Measurements from ENCODE around the gene OTULINL.

Gene OTULINL

DNA sequence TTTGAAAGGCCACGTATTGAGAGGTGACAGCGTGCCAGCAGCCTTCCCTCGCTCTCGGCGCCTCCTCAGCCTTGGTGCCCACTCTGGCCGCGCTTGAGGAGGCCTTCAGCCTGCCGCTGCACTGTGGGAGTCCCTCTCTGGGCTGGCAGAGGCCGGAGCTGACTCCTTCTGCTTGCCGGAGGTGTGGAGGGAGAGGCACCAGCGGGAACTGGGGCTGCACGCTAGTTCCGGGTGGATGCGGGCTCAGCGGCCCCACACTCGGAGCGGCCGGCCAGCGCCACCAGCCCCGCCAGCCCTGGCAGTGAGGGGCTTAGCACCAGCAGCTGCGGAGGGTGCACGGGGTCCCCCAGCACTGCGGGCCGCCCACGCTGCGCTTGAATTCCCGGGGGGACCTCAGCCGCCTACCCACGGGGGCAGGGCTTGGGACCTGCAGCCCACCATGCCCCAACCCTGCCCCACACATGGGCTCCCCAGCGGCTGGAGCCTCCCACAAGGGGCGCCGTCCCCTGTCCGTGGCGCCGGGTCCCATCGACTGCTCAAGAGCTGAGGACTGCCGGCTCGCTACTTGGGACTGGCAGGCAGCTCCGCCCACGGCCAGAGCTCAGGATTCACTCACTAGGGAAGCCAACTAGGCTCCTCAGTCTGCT, 4.4 kb upstream of the OTULINL start:
- DNase-seq (ENCODE audit: low read depth), result no peak

DNA sequence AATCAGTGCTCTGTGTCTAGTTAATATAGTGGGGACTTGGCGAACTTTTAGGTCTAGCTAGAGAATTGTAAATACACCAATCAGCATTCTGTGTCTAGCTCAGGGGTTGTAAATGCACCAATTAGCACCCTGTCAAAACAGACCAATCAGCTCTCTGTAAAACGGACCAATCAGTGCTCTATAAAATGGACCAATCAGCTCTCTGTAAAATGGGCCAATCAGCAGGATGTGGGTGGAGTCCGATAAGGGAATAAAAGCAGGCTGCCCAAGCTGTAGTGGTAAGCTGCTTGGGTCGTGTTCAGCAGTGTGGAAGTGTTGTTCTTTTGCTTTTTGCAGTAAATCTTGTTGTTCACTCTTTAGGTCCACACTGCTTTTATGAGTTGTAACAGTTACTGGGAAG, 3.6 kb upstream of the OTULINL start:
- DNase-seq (ENCODE audit: low read depth), result no peak

GRCh38 chr5:14579246-14579645, 2.3 kb upstream of the OTULINL start:
- no peak for DNase-seq (ENCODE audit: low read depth)

DNA sequence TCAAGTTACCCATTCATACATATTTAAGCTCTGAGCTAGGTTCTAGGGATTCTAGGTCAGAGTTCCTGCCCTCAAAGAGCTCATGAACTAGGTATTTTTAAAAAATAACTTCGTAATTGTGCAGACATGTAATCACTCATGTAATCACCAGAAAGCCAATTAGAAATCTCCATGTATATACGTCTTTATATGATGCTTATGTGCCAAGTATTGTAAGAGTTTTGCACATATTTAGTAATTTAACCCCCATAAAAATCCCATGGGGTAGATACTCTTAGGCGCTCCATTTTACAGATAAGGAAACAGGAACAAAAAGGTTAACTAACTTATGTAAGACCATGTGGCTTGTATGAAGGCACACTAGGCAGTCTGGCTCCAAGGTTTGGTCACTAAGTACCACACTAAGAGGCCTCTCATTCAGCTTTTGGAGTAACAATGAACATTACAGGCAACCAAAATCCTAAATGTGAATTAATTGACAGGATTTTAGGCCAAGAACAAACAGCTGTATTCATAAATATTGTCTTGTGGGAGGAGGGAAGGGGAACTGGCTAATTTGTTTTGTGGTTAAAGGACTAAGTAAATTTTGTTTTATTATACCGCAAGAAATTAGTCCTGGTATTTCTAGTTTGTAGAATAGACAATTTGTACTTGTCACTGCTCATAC, 1.7 kb upstream of the OTULINL start:
- no peak for DNase-seq (ENCODE audit: low read depth)

DNA sequence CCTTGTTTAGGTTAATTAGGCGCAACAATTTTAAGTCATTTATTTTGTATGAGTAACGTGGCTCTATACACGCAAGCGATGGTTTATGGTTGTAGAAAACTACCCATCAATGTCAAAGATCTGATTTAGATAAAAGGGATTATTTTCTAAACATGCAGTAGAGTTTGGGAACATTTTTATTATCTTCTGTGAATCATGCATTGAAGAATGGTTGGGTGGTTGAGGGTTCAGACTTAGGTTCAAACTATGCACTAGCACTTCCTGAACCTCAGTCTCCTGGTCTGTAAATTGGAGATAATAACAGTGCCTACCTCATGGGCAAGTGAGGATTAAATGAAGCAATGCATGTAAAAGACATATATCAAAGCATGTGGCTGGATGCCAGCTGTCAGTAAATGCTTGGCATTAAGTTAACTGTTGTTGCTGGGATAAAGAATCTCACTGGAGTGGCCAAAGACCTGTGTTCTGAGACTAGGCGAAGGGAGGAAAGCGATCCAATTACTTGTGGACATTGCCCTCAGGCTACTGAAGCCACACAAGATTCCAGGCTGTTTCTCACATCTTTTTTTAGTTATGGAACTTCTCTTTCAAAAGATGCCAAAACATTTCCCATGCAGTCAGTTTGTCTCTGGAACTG, 1.1 kb upstream of the OTULINL start:
- no peak for DNase-seq (ENCODE audit: low read depth)

- DNase-seq (ENCODE audit: low read depth), result peak; percentile 78
Observed at GRCh38 chr5:14581891-14582796, 552 bp downstream of the OTULINL start.

DNA sequence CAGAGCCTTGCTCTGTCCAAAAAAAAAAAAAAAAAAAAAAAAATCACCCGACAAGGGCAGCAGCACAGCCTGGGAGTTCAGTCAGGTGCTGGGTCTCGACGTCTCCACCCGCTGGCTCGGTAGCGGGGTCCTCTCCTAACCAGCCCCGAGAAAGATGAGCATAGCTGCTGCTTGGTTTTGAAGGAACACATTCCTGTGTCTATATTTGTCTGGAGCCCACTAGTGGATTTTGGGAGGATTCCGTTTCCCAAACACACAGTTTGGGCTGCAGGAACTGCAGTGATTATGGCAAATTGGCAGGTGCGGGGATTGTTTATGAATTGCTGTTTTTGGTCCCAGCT, 1.2 kb downstream of the OTULINL start:
- DNase-seq (ENCODE audit: low read depth), result no peak

DNA sequence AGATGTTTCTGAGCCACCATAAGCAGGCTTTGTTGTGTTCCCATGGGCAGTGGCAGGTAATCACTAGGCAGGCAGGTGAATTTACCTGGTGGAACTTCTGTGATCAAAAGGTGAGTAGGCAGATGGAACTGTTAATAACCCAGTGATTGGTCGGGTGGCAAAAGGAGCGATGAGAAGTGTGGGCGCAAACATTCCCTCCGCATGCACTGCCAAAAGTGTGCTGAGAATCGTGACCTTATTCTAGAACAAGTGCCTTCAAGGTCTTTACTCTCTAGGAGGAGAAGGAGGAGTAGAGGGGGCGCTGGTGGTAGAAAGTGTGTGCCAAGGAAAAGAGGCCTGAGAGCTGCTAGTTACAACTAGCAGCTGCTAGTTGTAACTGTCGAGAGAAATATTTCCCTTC, 3.3 kb downstream of the OTULINL start:
- DNase-seq (ENCODE audit: low read depth), result no peak

GRCh38 chr5:14587150-14587549, 5.6 kb downstream of the OTULINL start:
- no peak for DNase-seq (ENCODE audit: low read depth)

GRCh38 chr5:14588145-14588544, 6.6 kb downstream of the OTULINL start:
- DNase-seq (ENCODE audit: low read depth), result no peak

DNA sequence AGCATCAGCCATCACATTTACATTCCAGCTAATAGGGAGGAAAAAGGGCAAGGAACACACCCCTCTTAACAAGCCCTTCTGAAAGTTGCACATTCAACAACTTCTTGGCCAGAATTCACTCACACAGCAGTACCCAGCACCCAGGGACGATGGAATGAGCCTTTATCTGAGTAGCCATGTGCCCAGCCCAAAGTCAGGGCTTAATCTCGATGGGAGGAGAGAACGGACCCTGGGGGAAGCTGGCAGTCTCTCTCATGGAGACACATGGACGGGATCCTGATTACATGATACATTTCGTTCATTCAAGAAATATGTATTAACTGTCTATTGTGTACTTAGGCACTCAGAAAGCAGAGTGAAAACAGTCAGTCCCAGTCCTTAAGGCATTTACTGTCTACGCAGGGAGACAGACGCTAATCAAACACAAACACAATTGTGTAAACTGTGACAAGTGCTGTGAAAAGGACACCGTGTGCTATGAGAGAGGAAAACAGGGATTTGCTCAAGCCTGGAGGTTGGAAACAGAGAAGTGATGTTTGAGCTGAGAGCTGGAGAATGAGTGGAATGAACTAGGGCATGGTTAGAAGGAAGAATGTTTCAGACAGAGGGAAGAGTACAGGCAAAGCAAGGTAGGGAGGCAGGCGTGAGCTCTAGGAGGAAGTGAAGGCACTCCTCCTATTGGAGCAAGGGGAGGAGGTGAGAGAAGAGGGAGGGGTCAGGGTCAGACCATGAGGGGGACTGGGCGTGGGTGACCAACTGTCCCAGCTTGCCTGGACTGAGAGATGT, 7.4 kb downstream of the OTULINL start:
- DNase-seq (ENCODE audit: low read depth), result no peak

DNA sequence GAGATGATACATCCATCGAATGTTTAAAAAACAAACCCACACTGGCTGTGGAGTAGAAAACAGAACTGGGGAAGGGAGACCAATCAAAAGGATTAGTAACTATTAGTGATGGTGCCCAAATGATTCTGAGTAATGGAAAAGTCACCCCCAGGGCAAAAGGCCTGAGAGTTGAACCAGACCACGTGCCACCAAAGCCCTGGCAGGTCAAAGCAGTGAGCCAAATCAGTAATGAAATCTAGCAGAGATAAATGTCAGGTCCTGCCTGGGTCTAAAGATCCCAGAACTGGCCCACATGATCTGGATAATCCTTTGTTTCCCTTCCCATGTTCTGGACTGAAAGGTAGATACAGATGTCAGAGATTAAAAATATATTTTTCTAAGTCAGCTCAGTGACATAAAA, 9.4 kb downstream of the OTULINL start:
- no peak for DNase-seq (ENCODE audit: low read depth)

GRCh38 chr5:14591548-14591947, 10.0 kb downstream of the OTULINL start:
- no peak for DNase-seq (ENCODE audit: low read depth)

- DNase-seq (ENCODE audit: low read depth), result no peak
Observed at GRCh38 chr5:14593326-14594021, 11.9 kb downstream of the OTULINL start.

DNA sequence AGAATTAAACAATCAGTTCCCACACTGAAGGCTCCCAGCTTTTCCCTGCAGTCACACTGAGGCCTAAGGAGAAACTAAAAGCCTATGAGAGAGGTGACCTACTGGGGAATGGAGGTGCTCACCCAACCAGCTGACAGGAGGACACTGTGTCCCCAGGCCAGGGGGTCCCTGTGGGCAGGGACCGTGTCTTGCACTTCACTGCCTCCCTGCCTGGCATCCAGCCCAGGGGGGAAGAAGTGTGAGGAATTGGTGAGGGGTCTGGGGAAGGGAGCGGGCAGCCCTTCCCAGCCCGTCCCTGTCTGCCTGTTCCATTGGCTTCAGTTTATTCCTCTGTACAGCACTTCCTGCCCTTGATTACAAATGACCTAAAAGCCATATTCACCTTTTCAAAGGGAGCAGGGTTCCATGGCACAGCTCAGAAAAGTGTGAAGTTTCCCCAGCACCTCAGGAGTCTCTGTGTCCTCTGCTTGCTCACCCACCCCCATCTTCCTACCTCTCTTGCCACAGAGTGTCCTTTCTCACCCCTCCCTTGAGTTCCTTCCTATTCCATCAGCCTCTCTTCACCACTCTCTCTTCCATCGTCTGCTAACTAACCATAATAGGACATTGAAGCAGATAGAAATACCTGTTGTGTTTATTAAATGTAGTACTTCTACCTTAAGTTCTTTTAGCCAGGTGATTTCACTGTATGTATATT, 12.9 kb downstream of the OTULINL start:
- DNase-seq (ENCODE audit: low read depth), result no peak

- no peak for DNase-seq (ENCODE audit: low read depth)
Observed at GRCh38 chr5:14595189-14595588, 13.6 kb downstream of the OTULINL start.

DNA sequence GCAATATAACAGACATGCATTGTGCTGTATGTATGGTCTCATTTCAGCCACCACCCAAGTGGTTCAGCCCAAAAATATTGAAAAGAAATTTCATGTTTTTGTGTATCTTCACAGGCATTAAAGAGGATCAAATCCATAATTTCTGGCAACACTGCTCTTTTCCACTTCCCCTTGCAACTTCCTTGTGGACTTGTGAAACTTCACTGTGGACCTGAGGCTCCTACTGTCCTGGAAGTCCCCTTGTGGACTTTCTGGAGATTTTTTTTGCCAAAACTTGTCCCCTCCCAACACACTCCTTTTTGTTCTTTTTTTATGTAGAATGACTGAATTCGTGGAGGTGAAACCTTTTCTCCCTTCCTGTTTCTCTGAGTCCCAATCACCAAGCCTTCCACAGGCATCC, 14.3 kb downstream of the OTULINL start:
- DNase-seq (ENCODE audit: low read depth), result no peak

DNA sequence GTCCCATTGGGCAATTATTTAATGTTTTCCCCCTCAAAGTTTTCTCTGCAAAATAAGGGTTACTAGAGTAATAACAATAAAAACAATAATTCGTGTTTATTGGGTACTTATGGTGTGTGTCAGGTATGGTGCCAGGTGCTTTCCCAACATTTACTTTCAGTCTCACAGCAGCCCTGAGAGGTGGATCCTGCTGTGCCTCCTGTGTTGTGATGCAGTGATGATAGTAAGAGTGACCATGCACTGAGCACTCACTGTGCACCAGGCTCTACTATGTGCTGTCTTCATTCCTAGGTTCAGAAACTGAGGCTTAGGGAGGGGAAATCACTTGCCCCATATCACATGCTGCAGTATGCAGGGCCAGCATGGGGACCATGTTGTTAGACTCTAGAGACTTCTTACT, 15.5 kb downstream of the OTULINL start:
- DNase-seq (ENCODE audit: low read depth), result no peak

DNA sequence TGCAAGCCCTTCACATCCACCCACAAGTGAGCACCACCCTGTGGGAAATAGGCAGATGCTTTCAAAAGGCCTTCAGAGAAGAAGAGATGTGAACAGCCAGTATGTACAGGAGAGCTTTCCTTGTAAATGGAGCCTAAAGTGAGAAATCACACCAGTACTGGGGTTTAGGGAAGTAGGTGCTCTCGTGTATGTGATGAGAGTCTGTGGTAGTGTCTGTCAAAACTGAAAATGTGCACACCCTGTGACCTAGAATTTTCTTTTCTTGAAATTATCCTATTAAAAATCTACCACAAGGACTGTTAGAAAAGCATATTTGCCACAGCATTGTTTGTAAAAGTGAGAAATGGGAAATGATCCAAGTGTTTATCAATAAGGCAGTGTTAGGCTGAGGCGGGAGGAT, 16.6 kb downstream of the OTULINL start:
- DNase-seq (ENCODE audit: low read depth), result no peak

DNA sequence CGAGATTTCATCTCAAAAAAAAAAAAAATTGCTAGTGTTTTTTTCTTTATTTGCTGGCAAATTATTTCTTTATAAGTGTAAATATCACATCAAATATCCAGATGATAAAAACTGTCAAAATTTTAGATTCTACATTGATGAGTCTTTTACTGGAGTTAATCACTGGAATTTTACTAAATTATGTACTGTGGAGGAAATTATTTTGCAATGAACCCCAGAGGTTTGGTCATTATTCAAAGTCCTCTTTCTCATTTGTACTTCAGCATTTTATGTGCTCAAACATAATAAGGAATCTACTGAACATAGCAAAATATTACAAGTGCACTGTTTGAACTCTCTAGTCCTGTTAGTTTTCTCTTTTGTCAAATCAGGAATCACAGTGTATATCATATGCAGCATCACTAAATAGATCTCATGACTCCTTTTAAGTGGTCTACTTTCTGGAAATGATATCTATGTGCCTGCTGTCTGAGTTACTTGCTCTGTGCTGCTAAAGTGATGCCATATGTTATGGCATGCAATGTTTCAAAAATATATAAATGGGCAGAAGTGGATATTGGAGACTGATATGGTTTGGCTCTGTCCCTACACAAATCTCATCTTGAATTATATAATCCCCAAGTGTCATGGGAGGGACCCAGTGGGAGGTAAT, 18.0 kb downstream of the OTULINL start:
- DNase-seq (ENCODE audit: low read depth), result no peak
